Effector CD8-positive, alpha-beta T cell (primary cell): ENCODE results near the gene DNAH2.
A peak's percentile ranks its signal among the peaks of the same experiment; 100 is the strongest.

Experiments
- DNase-seq: peaks from one replicate; lab custom pipeline; 2025; lab: John Stamatoyannopoulos, UW

Gene DNAH2

DNA sequence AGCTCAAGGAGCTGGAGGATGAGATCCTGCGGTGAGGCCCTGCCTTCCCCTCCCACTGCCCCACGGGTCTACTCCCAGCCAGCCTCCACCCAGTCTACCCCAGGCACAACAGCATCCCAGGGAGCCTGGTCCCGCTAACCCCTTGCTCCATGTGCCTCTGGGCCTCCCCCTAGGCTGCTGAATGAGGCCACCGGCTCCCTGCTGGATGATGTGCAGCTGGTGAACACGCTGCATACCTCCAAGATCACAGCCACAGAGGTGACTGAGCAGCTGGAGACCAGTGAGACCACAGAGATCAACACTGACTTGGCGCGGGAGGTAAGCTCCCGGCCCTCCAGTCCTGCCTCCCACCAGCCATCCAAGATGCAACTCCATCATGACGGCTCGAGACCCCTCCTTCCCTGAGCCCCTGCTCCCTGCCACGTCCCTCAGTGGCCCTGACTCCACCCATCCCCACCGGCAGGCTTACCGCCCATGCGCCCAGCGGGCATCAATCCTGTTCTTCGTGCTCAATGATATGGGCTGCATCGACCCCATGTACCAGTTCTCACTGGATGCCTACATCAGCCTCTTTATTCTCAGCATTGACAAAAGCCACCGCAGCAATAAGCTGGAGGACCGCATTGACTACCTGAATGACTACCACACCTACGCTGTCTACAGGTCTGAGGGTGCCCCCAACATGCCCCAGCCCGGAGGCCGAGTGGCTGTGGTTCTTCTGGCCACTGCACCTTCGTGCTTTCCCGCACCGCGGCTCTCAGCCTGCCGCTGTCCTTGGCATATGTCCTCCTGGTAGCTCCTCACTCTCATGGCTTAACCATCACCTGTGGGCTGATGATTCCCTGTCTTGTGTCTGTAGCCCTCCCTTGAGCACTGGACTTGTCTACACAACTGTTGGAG lies 101.5 kb downstream of the DNAH2 start:
- no peak for DNase-seq

- DNase-seq, result no peak
Measured at GRCh38 chr17:7820231-7820630, 102.7 kb downstream of the DNAH2 start.

DNA sequence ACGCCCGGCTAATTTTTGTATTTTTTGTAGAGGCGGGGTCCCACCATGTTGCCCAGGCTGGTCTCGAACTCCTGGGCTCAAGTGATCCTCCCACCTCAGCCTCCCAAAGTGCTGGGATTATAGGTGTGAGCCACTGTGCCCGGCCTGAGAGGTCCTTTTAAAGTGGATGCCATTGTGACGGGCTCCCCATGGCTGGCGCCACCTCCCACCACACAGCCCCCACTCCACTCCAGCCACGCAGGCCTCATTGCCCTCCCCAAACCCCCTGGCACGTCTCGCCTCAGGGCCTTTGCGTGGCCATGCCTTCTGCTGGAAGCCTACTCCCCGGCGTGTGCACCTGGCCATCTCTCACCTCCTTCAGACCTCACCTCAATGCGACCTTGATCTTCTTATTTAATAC lies 104.6 kb downstream of the DNAH2 start:
- DNase-seq, result no peak

DNA sequence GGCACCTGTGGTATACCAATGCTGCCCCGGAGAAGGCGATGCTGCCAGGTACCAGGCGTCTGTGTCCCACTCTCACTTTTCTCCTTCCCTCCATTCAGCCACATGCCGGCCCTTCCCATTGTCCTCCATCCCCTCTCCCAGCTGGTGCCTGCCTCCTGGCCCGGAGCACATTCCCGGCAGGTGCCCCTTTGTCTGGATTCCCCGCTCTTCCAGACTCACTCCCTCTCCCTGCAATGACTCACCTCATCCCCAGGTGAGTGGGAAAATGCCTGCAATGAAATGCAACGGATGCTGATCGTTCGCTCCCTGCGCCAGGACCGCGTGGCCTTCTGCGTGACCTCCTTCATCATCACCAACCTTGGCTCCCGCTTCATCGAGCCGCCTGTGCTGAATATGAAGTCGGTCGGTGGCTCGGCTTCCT lies 106.0 kb downstream of the DNAH2 start:
- DNase-seq, result no peak

DNA sequence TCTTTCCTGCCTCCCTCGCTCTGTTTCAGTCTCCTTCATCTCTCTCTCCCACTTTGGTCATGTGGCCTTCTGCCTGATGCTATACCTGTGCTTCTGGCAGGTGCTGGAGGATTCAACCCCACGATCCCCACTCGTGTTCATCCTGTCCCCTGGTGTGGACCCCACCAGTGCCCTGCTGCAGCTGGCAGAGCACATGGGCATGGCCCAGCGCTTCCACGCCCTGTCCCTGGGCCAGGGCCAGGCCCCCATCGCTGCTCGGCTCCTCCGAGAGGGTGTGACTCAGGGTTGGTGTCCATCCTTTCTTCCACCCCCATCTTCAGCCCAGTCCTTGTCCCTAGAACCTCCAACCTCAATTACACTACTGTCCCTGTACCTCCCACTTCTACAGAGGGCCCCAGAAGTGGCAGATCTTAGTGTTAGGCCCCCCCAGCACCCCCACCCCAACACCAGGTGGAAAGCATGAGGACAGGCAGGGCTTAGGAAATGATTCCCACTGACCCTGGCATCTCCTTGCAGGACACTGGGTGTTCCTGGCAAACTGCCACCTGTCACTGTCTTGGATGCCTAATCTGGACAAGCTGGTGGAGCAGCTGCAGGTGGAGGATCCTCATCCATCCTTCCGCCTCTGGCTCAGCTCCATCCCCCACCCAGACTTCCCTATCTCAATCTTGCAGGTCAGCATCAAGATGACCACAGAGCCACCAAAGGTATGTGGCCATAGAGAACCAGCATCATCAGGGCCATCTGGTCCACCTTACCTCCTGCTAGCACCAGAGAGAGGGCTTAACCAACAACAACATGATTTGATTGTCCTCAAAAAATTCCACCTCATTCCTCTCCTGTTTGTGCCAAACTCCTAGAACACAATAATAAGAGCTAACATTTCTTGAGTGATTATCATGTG lies 106.7 kb downstream of the DNAH2 start:
- no peak for DNase-seq

DNA sequence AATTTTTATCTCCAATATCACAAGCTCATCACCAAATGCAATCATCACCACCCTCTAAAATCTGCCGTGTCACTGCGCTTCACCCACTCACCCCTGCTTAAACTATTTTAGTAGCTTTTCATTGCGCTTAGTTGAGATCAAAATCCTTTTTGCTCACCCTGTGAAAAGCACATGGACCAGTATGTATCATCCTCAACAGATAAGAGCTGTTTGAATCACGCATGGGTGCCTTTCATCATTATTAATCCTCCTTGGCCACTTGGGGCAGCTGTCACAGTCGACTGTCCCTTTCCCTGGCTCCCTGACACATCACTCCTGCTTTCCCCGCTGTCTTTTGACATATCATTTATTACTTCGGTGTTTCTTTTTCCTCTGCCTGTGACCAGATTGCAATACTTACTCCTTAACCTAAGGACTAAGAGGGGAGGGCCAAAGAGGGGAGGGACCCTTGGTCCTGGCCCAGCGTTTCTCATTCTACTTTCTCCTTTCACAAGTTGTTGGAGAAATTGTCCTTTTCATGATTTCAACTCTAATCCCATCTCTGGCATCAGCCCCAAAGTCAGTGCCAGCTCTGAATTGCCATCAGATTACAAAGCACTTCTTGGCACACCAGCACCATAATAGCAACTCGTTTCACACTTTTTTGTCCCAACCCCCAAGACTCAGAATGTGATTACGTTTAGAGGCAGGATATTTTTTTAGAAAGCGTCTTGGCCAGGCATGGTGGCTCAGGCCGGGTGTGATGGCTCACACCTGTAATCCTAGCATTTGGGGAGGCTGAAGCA lies 107.9 kb downstream of the DNAH2 start:
- DNase-seq, result no peak

DNA sequence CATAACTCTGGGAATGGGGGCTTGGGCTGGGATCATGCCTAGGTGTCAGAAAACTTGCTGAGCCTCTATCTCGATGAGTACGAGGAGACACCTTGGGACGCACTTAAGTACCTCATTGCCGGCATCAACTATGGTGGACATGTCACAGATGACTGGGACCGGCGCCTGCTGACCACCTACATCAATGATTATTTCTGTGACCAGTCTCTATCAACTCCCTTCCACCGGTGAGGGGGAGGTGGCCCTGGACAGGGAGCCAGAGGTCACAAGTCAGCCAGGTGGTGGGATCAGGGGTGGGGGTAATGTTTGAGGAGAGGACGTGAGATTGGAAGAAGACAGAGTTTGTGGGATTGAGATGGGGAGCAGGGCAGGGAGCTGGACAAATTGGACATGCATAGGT lies 113.1 kb downstream of the DNAH2 start:
- no peak for DNase-seq

GRCh38 chr17:7831233-7831632 lies 113.7 kb downstream of the DNAH2 start:
- DNase-seq, result no peak

- no peak for DNase-seq
Measured at GRCh38 chr17:7832431-7832830, 114.9 kb downstream of the DNAH2 start.

DNA sequence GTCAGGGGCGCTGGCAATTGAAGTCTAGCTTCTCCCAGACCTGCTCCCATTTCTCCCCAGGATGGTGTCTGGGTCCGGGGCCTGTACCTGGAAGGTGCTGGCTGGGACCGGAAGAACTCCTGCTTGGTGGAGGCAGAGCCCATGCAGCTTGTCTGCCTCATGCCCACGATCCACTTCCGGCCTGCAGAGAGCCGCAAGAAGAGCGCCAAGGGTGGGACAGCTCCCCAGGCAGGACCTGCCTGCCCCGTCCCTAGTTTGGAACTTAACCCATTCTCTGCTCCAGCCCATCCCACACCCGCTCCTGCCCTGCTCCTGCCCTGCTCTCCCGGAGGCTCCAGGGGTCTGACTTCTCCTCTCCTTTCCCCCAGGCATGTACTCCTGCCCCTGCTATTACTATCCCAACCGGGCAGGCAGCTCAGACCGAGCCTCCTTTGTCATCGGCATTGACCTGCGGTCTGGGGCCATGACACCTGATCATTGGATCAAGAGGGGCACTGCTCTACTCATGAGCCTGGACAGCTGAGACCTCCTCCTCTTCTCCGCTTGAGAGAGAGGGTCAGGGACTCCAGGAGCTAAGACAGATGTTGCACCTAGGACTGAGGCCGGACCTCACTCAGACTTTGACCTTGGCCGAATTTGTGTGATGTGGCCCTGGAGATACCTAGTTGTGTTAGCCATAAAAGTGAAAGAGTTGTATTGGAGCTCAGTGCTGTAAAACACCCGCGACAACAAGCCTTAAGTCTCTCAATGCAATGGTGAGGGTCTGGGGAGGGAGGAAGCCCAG lies 115.7 kb downstream of the DNAH2 start:
- DNase-seq, result no peak

DNA sequence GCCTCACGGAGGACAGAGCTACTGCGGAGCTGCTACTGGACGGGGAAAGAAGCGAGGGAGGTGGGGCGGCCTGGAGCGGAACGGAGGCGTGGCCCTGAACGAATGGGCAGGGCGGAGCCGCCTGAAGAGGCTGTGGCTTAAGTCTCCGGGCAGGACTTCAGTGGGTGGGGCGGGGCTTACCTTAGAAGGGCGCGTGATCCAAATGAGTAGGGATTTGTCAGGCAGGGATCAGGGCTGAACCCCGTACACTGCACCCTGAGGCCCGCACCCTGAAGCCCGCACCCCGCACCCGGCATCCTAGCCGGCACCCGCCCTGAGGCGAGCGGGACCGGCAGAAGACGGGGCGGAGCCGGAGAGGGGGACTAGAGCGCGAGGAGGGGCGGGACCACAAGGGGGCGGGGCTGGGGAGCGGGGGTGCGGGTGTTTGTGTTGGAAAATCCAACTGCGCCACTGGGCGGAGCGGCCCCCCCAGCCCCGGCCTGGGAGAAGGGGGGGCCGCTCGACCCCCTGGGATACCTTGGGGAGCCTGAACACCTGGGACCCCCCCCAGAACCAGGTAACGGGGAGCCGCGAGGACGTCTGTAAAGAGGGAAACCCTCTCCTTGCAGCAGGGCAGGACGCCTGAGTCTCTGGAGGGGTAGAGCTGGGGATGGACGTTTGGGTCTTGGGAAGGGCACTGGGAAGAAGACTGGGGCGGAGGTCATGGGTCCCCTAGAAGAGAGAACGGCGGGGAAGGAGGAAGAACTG lies 116.4 kb downstream of the DNAH2 start, which contains the start of gene KDM6B:
Gene KDM6B (plus strand): TSS at position 423 of the 747 bp plus-strand sequence. CDS start 11,338 bp downstream, outside the sequence.
- DNase-seq, result peak; percentile 86

- peak; percentile 78 for DNase-seq
Measured at GRCh38 chr17:7834542-7834956, 117.0 kb downstream of the DNAH2 start.

DNA sequence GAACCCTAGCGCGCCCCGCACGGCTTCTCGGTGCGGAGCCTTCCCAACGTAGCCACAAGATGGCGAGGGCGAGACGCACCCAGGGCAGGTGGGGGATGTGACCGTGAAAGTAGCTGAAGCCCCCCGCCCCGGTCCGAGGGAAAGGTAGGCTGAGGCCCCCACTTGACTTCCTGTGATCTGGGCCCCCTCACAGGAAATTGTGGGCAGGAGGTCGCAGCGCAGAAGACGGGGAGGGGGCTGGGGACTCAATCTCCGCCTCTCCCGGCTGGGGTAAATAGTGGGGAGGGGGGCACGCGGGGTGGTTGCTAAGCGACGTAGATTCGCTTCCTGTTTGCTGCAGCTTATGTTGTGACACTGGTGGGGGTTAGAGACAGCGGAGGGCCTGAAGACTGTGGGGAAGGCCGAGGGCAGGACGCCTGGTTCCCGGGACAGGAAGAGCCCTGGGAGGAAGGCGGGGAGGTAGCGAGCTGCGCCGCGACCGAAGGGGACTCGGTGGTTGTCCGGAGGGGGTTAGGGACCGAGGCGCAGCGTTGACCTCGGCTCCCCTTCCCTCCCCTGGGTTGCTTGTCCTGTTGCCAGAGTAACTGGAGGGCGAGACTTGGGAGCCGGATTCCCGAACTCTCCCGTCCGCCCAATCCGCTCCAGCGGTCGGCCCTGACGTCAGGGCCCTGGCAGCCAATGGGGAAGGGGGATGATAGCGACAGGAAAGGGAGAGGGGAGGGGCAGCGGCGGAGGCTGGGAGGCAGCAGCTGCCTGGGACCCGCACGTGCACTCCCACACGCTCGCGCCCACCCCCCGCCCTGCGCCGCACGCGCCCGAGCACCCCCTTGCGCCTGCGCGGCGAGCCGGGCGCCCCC lies 117.6 kb downstream of the DNAH2 start:
- peak; percentile 93 for DNase-seq

- peak; percentile 55 for DNase-seq
Measured at GRCh38 chr17:7835814-7836595, 118.5 kb downstream of the DNAH2 start.

GRCh38 chr17:7836596-7837407 lies 119.3 kb downstream of the DNAH2 start:
- peak; percentile 56 for DNase-seq

- DNase-seq, result no peak
Measured at GRCh38 chr17:7837408-7838088, 120.0 kb downstream of the DNAH2 start.
